HuH-7.5 (cell line): ENCODE measurements around the gene POU3F1.

ENCODE experiments used
- DNase-seq: peaks from one replicate; pipeline ENCODE4 v3.0.0; 2011; ENCODE audit warnings: low spot score

The POU3F1 gene

DNA sequence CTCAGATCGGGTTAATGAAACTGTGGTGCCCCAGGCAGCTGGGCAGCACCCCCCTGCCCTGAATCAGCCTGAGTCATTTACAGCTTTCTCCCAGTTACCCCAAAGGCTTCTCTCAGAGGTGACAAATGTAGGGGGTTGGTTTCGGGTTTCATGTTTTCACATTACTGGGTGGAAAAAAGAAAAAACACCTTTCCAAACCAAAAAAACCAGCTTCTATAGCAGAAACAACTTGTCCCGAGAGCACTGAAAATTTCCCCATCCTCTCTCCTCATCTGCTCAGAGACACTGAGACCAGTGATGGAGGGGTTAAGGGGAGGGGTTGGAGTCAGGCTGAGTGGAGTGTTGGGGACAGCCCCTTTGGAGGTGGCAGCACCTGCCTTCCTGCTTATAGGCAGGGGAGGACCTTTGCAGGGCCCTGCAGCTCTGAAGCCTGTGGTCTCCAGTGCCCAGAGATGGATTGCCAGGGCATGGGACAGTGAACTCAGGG lies 18.4 kb downstream of the POU3F1 start:
- DNase-seq = no peak

DNA sequence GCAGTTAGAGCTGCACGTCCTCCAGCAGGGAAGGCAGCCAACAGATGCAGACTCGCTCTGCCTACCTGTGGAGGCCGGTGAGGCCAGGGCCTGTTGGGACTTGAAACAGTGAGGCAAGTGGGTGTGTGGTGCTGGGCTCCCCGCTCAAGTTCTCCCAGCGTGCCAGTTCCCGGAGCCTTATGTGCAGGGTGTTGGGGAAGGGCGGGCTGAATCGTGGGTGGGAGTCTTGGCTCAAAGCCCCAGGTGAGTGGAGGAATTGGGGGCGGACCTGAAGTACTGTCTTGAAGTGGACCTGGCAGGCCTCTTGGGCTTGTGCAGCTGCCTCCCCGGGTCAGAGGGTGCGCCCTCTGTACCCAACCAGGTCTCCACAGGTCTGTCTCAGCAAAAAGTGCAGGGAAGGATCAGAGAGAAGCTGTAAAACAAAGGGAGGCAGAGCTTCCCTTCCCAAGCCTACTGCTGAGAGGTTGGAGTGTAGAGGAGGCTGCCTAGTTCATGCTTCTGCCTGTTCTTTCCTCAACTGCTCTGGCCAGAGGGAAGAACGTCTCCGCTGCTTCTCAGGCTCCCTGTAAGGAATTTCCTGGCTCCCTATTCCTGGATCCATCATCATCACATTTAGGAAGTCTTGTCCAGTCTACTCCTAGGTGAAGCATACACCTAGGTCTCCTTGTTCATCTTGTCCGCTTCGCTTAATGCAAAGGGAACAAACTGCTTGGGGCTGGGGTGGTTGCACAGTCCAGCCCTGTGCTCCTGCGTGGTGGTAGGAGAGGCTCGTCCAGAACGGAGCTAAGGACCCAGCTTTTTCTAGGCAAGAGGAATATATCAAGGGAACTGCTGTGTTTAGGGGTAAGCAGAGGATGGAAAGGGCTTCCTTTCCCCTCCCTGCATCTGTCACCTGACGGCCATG lies 19.1 kb downstream of the POU3F1 start:
- no peak for DNase-seq

DNA sequence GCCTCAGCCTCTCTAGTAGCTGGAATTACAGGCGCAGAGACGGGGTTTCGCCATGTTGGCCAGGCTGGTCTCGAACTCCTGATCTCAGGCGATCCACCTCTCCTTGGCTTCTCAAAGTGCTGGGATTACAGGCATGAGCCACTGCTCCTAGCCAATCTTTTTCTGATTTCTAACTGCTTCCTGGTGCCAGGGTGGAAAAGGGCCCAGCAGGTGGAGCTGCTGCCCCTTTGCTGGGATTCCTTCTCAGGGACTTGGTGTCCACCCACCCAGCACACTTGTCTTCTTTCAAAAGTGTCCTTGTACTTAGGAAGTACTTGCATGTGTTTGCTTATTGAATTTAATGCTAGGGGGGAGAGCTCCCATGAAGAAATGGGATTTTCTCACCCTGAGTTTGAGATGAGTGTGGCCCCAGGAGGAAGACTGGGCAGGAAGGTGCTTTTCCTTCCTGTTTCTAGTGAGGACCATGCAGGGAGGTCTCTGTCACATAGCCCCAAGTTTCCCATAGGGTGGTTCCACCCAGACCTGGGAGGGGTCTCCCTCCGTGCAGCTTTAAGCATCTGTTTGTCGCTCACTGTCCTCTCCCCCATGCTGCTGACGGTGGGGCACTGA lies 19.9 kb downstream of the POU3F1 start:
- DNase-seq = no peak

DNA sequence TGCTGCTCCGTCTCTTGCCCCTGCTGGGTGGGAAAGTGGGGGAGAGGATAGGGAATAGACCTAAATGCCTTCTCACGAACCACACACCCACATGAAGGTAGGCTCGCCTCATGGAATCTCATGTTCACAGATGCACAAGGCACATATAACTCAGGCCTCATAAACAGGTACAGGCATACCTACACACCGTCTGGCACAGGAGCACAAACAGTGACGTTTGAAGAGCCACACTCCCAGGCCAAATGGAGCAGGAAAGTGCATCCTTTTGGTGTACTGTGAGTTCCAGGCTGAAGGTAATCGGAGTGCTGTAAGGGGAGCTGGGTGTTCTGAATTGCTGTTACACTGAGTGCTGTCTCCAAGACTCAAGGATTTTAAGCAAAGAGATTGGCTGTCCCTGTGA lies 20.9 kb downstream of the POU3F1 start:
- no peak for DNase-seq

DNA sequence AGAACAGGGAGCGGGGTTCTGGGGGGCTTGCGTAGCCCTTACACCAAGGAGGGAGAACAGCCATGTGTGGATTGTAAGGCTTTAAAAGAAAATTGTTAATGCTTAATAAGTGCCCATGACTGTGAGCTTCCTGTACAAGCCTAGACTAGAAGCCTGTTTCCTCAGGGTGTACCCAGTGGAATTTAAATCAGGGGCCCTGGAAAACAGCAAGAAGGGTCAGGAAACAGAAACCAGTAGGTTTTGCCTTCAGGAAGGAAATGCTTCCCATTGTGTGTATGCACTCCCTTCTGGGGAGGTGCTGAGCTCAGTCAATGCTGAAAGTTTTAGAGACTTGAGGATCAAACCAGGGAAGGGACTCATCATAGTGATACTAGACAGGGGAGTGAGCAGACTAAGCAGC lies 21.4 kb downstream of the POU3F1 start:
- no peak for DNase-seq

DNA sequence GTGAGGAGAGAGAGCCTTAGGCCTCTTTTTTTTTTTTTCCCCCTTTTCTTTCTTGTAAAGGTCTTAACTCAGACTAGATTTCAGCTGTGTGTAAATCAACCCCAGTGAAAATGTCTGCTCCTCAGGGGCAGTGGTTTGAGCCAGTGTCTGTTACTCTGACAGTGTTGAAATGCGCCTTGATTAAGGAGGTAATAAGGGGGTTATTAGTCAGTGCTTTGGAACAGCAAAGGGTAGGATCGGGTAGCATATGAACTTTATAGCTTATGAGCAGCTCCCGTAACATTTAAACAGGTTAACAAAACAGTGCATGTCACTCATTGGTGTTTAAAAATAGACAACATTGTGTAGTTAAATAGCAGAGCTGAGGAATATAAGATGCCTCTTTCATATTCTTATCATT lies 23.8 kb downstream of the POU3F1 start:
- no peak for DNase-seq

DNA sequence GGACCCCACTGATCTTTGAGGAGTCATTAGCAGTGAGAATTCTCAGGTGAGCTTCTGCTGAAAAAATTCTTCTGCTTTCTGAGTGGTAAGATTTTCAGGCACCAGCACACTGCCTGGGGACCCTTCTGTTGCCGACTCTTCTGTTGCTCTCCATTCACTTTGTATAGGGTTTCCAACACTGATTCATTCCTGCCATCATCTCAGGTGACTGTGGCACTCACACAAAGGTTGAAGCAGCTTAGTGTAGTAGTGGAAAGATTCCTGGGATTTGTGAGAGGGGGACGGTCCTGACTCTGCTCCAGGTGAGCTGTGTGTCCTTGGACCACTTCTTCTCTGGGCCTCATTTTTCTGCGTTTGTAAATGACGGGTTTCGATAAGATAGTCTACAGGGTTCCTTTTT lies 24.6 kb downstream of the POU3F1 start:
- DNase-seq = no peak

DNA sequence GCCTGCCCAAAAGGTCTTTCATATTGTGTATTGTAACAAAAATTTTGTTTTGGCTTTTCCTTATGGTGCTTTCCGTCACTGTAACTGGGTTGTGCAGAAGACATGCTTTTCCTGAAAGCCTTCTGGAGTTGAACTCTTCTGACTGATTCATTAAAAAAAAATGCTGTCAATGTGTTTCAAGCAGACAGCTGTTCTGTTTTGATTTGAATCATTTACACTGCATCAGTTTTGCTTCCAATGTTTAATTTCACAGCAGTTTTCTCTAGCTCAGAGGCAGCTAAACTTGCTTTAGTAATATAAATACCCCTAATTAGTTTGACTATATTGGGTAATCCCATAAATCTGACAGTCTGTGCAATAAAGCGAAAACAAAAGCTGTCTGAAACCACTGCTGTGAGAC lies 26.2 kb downstream of the POU3F1 start:
- no peak for DNase-seq

DNA sequence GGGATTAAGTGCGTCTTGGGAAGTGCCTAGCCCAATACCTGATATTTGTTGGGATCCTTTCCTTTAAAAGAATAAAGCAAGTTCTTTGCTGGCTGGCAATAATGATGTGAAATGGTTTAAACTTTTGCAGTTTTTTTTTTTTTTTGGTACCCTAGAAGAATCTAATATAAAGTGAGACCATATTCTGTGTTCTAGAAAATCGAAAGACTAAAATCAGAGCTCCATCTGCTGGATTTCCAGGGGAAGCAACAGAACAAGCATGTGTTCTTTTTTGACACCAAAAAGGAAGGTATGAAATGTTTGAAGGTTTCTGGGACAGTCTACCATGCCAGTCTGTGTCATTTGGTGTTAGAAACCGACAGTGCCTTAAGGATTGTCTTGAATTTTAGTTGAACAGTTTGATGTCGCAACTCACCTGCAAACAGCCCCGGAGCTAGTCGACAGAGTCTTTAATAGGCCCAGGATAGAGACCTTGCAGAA lies 27.7 kb downstream of the POU3F1 start:
- DNase-seq = no peak

DNA sequence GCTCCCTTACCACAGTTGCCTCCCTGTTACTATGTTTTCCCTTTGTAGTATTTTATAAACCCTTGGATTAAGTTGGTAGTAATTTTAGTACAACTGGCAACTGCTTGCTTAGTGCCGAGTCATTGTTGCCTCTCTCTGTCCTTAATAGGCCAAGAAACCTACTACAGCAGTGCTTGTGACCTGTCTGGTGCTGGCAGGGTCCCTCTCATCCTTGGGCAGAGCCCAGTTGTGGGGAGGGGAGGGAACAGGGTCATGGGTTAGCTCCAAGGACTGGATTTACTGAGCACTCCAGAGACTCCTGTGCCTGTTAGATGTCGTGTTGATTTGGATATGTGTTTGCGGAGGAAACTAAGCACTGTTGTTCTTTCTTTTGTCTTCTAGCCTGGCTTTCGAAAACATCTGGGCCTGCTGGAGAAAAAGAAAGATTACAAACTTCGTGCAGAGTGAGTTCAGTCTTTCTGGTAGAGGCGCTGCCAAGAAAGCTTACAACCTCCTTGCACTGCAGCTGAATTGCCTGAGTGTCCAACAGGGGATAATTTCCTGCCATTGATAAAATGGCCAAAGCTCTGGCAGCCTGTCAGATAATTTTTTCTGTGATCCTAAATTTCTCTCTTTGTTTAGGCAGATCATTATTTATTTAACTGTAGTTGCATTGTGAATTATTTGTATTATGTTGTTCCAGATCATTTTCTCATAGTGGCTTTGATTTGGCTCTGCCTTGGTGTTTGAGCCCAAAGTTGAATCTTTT lies 30.4 kb downstream of the POU3F1 start:
- DNase-seq = no peak

DNA sequence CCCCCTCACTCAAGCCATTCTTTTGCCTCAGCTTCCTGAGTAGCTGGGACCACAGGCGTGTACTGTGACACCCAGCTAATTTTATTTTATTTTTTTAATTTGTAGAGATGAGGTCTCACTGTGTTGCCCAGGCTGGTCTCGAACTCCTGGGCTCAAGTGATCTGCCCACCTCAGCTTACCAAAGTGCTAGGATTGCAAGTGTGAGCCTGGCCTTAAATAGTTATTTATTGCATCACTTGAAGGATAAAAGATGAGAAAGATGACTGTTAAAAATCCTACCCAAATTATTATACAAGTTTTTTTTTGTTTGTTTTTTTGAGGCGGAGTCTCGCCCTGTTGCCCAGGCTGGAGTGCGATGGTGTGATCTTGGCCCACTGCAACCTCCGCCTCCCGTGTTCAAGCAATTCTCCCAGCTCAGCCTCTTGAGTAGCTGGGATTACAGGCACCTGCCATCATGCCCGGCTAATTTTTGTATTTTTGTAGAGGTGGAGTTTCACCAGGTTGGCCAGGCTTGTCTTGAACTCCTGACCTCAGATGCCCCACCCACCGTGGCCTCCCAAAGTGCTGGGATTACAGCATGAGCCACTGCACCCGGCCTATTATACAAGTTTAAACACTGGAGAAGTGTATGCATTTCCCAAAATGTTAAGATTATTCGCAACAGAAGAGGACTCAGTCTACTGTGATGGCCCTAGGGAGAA lies 31.7 kb downstream of the POU3F1 start:
- no peak for DNase-seq

DNA sequence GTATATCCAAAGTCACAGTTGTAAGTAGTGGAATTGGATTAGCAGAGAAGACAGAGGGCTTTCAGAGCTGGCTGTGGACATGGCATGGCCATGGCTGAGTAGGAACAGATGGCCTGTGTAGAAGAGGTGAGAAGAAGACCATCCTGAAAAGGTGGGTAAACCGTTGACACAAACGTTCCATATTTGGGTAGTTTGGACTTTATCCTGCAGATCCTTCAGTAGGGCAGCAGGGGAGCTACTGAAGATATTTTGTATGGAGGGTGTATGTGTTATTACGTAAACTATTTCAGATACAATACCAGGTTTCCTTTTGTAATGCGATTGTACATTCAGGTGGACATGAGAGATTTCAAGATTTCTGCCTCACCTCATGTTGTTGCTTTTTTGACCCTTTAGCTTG lies 32.4 kb downstream of the POU3F1 start:
- no peak for DNase-seq

DNA sequence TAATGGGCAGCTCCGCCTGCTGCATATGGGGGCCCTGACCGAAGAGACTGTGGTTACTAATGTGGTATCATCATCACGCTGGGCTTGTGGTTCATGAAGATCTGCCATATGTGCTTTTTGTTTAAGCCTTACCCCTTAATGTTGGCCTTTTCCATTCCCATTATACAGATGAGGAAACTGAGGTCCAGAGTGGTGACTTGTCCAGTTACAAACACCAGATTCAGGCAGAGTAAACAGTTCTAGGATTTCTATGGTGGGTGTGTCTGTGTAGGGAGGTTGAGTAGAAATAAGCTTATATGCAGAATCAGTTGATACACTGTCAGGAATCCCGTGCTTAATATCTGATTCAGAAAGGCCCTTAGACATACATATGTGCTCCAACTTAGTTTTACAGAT lies 33.4 kb downstream of the POU3F1 start:
- DNase-seq = no peak

DNA sequence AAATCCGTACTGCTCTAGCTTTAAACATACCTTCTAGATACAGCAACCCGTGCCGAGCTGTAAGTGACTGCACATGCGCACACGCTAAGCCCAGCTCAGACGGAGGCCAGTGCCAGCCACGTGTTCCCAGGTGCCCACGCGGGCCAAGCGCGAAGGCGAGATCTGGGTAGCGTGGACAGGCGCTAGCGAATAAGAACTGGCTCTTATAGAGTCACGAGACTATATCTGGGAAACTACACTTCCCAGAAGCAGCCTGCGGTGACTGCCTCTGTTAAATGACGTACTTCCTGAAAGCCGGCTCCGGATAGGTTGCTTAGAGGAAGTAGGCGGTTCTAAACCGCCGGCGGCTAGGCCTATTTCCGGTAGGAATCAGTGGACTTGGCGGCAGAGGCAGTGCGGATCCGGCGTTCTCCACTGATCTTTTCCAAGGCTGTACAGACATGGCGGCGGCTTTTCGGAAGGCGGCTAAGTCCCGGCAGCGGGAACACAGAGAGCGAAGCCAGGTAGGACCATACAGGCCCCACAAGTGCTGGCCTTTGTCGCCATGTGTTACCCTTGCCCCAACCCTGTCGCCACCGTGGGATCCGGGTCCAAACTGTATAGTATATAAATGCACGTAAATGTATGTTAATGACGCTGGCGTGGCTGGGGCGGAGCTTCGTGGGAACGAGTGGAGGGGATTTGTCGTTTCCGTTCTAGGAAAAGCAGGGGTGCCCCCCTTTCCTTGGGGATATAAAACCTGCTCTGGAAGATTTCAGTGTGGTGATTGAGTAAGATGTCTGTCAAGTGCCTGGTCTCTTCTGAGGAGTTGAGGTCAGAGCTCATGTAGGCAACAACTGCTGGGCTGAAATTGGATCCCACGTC lies 34.0 kb downstream of the POU3F1 start, which contains the start of gene UTP11:
Gene UTP11 (plus strand): TSS at position 372 of the 864 bp plus-strand sequence. CDS start 69 bp downstream, at position 441.
- DNase-seq = peak; percentile 87

DNA sequence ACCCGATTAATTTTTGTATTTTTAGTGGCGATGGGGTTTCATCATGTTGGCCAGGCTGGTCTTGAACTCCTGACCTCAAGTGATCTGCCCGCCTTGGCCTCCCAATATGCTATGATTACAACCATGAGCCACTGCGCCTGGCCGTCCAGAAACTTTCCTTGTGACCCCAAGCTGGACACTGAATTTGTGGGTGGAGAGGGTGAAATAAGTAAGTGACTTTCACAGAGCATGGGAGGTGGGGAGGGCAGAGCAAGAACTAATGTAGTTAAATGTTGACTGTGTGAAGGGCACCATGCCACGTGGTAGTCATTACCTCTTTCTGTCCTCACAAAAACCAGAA lies 36.8 kb downstream of the POU3F1 start:
- no peak for DNase-seq

DNA sequence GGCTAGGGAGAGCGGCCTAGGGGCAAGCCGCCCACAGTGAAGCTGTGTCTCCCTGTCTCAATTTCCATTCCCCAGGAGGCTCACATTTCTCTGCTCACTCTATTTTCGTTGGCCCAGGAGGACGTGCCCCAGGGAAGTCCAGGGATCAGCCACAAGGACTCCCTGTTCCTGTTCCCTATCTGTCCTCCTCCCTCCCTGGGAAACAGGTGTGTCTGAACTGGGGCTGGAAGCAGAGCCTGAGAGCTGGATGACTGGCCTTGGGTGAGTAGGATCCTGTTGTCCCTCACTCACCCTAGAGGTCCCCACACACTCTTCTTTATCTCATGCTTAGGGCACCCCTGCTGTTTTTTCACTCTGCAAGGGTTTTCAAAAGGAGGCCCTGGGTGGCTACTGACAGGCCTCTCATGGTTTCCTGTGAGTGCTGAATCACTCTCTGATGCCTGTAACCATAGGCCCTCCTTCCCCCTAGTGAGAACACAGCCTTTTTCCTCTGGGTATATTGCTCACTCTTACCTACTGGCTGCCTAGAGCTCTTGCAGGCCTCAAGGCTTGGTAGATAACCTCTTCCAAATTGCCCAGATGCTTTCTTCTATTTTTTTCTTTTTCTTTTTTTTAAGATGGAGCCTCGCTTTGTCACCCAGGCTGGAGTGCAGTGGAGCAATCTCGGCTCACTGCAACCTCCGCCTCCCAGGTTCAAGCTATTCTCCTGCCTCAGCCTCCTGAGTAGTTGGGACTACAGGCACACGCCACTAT lies 37.3 kb downstream of the POU3F1 start:
- no peak for DNase-seq

DNA sequence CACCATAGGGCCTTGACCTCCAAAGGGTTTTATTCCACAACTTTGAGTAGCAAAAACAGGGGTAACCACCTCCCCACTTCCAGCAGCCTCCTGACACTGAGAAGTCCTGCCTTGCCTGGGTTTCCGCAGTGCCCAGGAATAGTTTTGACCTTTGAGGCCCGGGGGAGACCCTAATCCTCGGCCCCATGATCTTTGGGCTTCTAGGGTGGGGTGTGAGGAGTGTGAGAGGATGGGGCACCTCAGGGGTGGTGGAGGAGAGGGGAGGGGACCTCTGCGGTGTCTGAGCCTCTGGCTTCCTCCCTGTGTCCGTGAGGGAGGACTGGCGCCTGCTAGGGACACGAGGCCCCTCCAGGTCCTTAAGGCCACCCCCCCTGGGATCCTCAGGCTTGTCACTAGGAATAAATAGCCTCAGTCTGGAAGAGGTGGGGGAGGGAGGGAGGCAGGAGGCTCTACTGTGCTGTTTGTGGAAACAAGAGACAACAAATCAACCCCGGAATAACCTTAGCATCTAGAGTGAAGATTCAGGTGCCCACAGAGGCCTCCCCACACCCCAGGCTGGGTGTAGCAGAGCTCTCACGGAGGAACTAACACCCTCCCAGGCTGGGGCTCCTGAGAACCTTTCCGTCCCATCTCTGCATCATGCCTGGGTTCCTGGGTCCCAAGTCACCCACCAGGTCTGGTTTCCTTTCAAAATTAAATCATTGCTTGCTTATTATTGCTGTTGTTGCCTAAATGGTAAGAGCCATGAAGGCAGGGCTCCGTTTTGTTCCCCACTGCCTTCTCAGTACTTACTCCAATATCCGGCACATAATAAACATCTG lies 40.4 kb downstream of the POU3F1 start:
- no peak for DNase-seq

DNA sequence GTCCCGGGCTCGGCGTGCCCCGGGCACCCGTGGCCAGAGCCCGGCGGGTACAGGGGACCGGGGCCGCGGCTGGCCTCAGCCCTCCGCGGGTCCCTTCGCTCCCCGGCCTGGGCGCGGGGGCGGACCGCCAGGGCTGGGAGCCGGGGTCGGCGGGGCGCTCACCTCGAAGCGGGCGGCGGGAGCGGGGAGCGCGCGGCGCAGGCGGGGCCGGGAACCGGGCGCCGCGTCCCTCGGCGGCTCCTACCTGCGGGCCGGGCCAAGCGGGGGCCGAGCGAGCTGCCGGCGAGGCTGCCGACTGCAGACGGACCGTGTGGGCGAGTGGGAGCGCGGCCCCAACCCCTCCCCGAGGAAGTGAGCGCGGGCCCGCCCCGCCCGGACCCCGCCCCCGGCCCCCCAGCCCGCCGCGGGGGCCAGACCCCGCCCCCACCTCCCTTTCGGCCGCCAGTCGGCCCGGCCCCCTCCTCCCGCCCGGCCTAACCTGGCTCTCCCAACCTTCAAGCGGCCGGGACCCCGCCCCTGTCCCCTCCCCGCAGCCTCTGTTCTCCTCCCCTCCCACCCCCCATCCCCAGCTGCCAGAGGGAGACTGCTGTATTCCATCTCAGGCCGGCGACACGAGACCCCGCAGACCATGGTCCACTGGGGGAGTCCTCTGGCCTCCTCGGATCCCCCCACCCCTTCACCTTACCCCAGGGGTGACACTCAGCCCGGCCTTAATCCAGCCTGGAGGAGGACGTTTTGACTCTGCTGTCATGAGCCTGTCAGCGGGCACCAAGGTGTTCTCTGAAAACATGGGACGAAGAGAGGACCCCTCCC lies 41.2 kb downstream of the POU3F1 start, which contains the start of gene FHL3:
Gene FHL3 (minus strand): TSS at position 320 of the 813 bp plus-strand sequence. CDS start 6,102 bp downstream, outside the sequence.
- peak; percentile 60 for DNase-seq
